ENCODE data around the gene ANKRD12.

GRCh38 chr18:9095297-9096006, 41.1 kb upstream of the ANKRD12 start:
- TF ChIP-seq POLR2AphosphoS5 (IDR thresholded peaks at IDR 0.05) (no peak), CTCF (IDR thresholded peaks at IDR 0.05) (no peak), POLR2A (IDR thresholded peaks at IDR 0.05) (no peak)

Data from upper lobe of left lung (tissue), 4 donors.